K562 (cell line): ENCODE data around the gene ABT1. TPM values are rescaled to one million over a fixed set of nuclear protein-coding genes. Genes with fewer than 3 reads are reported as not detected.

Experiments used
- ARID4B ChIP-seq: sonication (generic); formaldehyde crosslinking; IDR thresholded peaks from 2 replicates; pipeline ENCODE4 v1.8.0; 2022; ENCODE audit warnings: mild to moderate bottlenecking, missing genetic modification reagents
- BCOR ChIP-seq: fragments of 450-650 bp; IDR thresholded peaks from 2 replicates; pipeline ENCODE4 v1.6.1; 2016
- CSDE1 ChIP-seq, 2 experiments: fragments of 450-650 bp; IDR thresholded peaks; 2 replicates each; pipeline ENCODE4 v1.6.1; 2016; ENCODE audit warnings: mild to moderate bottlenecking in 1 of 2
- CTBP1 ChIP-seq: fragments of 450-650 bp; IDR thresholded peaks from 2 replicates; pipeline ENCODE4 v1.6.1; 2016; ENCODE audit warnings: borderline replicate concordance
- DMBX1 ChIP-seq: fragments of 250-450 bp; sonication (Bioruptor Pico); IDR thresholded peaks from 2 replicates; pipeline ENCODE4 v1.8.0; 2022; ENCODE audit warnings: inconsistent platforms, mild to moderate bottlenecking, moderate library complexity, borderline replicate concordance
- IFI16 ChIP-seq: fragments of 250-450 bp; sonication (Bioruptor Pico); IDR thresholded peaks from 2 replicates; pipeline ENCODE4 v2.1.2; 2022; ENCODE audit warnings: mild to moderate bottlenecking, inconsistent platforms
- JUNB ChIP-seq: fragments of 450-650 bp; formaldehyde crosslinking; conservative IDR thresholded peaks from 2 replicates; pipeline ENCODE4 v1.4.0; 2020; ENCODE audit warnings: mild to moderate bottlenecking
- NFE2 ChIP-seq: IDR thresholded peaks from 2 replicates; pipeline ENCODE4 v1.6.1; 2014; ENCODE audit warnings: antibody characterized with exemption, low read depth
- PRDM10 ChIP-seq: fragments of 450-650 bp; IDR thresholded peaks from 2 replicates; pipeline ENCODE4 v1.6.1; 2018; ENCODE audit not compliant: partially characterized antibody
- RBM17 ChIP-seq: fragments of 200-400 bp; formaldehyde crosslinking; IDR thresholded peaks from 2 replicates; pipeline ENCODE4 v1.6.1; 2017; ENCODE audit warnings: low read depth, mild to moderate bottlenecking, low read length, borderline replicate concordance
- SOX6 ChIP-seq: fragments of 450-650 bp; IDR thresholded peaks from 2 replicates; pipeline ENCODE4 v1.6.1; 2014; ENCODE audit warnings: mild to moderate bottlenecking
- TRIM28 ChIP-seq: fragments of 450-650 bp; IDR thresholded peaks from 2 replicates; pipeline ENCODE4 v1.6.1; 2017
- ZC3H8 ChIP-seq: fragments of 450-650 bp; IDR thresholded peaks from 2 replicates; pipeline ENCODE4 v1.6.1; 2017
- ZNF140 ChIP-seq: fragments of 250-450 bp; sonication (Bioruptor Pico); IDR thresholded peaks from 2 replicates; pipeline ENCODE4 v1.8.0; 2021; ENCODE audit warnings: moderate library complexity, mild to moderate bottlenecking, inconsistent platforms
- ZNF146 ChIP-seq: IDR thresholded peaks from one replicate; pipeline ENCODE4 v1.6.1; 2018; ENCODE audit warnings: missing compliant biosample characterization; ENCODE audit not compliant: unreplicated experiment
- polyA plus RNA-seq, 8 experiments: library from polyadenylated mRNA; depleted of rRNA in 4 of 8; stranded (reverse) in 5 of 8; unstranded in 3 of 8; fragments of >200 nt; fragmentation: Nextera tagmentation in 2 of 8; fragmentation: Illumina TruSeq in 1 of 8; extraction: Ambion mirVana in 2 of 8; extraction: Trizol in 1 of 8; gene quantifications; 2 replicates each; pipeline versions ENCODE4 v1.2.1 to v1.2.3, GENCODE V29; 2011 to 2014; ENCODE audit warnings: inconsistent platforms in 1 of 8, missing spikeins in 1 of 8
- total RNA-seq, 7 experiments: library from RNA; depleted of rRNA in 6 of 7; stranded (reverse); fragments of >200 nt in 6 of 7; fragmentation: Illumina TruSeq in 2 of 7; extraction: Trizol in 2 of 7; gene quantifications; 2 replicates each; pipeline versions ENCODE4 v1.2.1 to v1.2.3, GENCODE V29; 2011 to 2021; ENCODE audit warnings: low replicate concordance in 1 of 7
- TF ChIP-seq, protein P1 (sequence below): fragments of 150-350 bp; conservative IDR thresholded peaks from 2 replicates; pipeline ENCODE4 v1.6.1; 2014; ENCODE audit warnings: low read length

Gene ABT1
- total and polyA plus RNA-seq, 9 of the 15 experiments (the other 6 are each of a cell fraction or from before 2014, with no cell fraction given) = 8.8 to 52.7 (median 40.7) TPM

GRCh38 chr6:26553635-26554446 is 42.9 kb upstream of the ABT1 start (continued):
- peak; percentile 2 for TF ChIP-seq PRDM10
- peak; percentile 42; the same call in 1 of the 2 replicates for TF ChIP-seq BCOR
- 0 out of 2 replicates have a peak, but pooled peaks have one; percentile 75 for TF ChIP-seq ZC3H8
- TF ChIP-seq RBM17 = no peak
- peak; percentile 90 for TF ChIP-seq SOX6
- peak in 1 of 2 experiments; percentile 81; a peak in 2 of 4 replicates for TF ChIP-seq CSDE1 (IDR thresholded peaks at IDR 0.05)
- no peak for TF ChIP-seq ZNF146
- TF ChIP-seq ZNF140 (CRISPR knock-in tag) = 0 out of 2 replicates have a peak, but pooled peaks have one; percentile 3
- TF ChIP-seq ARID4B (CRISPR knock-in tag) = peak; percentile 13
- TF ChIP-seq, protein P1, sequence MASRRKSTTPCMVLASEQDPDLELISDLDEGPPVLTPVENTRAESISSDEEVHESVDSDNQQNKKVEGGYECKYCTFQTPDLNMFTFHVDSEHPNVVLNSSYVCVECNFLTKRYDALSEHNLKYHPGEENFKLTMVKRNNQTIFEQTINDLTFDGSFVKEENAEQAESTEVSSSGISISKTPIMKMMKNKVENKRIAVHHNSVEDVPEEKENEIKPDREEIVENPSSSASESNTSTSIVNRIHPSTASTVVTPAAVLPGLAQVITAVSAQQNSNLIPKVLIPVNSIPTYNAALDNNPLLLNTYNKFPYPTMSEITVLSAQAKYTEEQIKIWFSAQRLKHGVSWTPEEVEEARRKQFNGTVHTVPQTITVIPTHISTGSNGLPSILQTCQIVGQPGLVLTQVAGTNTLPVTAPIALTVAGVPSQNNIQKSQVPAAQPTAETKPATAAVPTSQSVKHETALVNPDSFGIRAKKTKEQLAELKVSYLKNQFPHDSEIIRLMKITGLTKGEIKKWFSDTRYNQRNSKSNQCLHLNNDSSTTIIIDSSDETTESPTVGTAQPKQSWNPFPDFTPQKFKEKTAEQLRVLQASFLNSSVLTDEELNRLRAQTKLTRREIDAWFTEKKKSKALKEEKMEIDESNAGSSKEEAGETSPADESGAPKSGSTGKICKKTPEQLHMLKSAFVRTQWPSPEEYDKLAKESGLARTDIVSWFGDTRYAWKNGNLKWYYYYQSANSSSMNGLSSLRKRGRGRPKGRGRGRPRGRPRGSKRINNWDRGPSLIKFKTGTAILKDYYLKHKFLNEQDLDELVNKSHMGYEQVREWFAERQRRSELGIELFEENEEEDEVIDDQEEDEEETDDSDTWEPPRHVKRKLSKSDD = 0 out of 2 replicates have a peak, but pooled peaks have one; percentile 61
- no peak for TF ChIP-seq NFE2
- no peak for TF ChIP-seq CTBP1
- peak; percentile 26; the same call in 1 of the 2 replicates for TF ChIP-seq TRIM28
- TF ChIP-seq JUNB (CRISPR knock-in tag) = no peak; the same call in 1 of the 2 replicates
- no peak for TF ChIP-seq IFI16 (CRISPR knock-in tag)
- 0 out of 2 replicates have a peak, but pooled peaks have one; percentile 23 for TF ChIP-seq DMBX1 (CRISPR knock-in tag)
